Peyer's patch (tissue), 4 donors: ENCODE data around the gene CHST11. TPM values are rescaled to one million over a fixed set of nuclear protein-coding genes. Genes with fewer than 3 reads are reported as not detected.

ENCODE experiments used
- DNase-seq, 3 donors: peaks; one replicate each; pipeline ENCODE4 v3.0.0-alpha.2; 2017 to 2019
- H3K27ac ChIP-seq, 4 donors: fragments of 200-600 bp; sonication (generic); one replicate each; pipeline ENCODE4 v1.5.1; 2016 to 2019
- H3K27me3 ChIP-seq, 2 donors: fragments of 200-600 bp; sonication (generic); one replicate each; pipeline ENCODE4 v1.5.1; 2019
- H3K36me3 ChIP-seq, 3 donors: fragments of 200-600 bp; sonication (generic); one replicate each; pipeline ENCODE4 v1.5.1; 2016 to 2019
- H3K4me1 ChIP-seq, 4 donors: fragments of 200-600 bp; sonication (generic); one replicate each; pipeline ENCODE4 v1.5.1; 2016 to 2019
- H3K4me3 ChIP-seq, 4 donors: fragments of 200-600 bp; sonication (generic); 1 replicate in 3 of 4; 2 replicates in 1 of 4; pipeline ENCODE4 v1.5.1; 2016 to 2019; ENCODE audit warnings: mild to moderate bottlenecking in 1 of 4
- H3K9me3 ChIP-seq, 4 donors: fragments of 200-600 bp; sonication (generic); one replicate each; pipeline ENCODE4 v1.5.1; 2016 to 2019; ENCODE audit warnings: mild to moderate bottlenecking in 1 of 4
- POLR2A ChIP-seq, 2 donors: fragments of 450-650 bp; IDR thresholded peaks; one replicate each; pipeline ENCODE4 v1.5.1; 2017; ENCODE audit warnings: antibody characterized with exemption in 2 of 2, mild to moderate bottlenecking in 2 of 2, moderate library complexity in 2 of 2
- total RNA-seq, 4 donors: library from RNA; depleted of rRNA; stranded (reverse); fragments of >200 nt; gene quantifications; one replicate each; pipeline ENCODE4 v1.1.0, GENCODE V29; 2016
- TF ChIP-seq, protein P1 (sequence below), 6 experiments: fragments of 450-650 bp in 4 of 6; fragments of 200-600 bp in 2 of 6; sonication (generic) in 1 of 6; IDR thresholded peaks; one replicate each; pipeline ENCODE4 v1.5.1; 2017 to 2019; ENCODE audit warnings: antibody characterized with exemption in 6 of 6, mild to moderate bottlenecking in 3 of 6, moderate library complexity in 1 of 6

The CHST11 gene
- total RNA-seq, 4 donors from 2014 or later = 9.9 to 119 (median 15.6) TPM

DNA sequence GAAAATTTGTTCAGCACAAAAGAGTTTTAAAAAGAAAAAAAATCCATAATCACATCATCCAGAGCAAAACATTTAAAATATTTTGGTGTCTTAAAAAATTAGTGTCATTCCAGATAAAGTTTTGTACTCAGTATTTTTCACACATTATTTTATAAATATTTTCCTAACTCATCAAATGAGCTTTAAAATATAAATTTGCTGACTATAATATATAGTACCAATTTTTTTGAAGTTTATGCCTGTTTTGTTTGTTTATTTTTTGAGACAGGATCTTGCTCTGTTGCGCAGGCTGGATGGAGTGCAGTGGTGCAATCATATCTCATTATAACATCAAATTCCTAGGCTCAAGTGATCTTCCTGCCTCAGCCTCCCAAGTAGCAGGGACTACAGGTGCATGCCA lies 337.2 kb downstream of the CHST11 start:
- Histone ChIP-seq H3K27me3 (no peaks in the 10 kb centered on the region), H3K4me1 (no peaks in the 10 kb centered on the region)

DNA sequence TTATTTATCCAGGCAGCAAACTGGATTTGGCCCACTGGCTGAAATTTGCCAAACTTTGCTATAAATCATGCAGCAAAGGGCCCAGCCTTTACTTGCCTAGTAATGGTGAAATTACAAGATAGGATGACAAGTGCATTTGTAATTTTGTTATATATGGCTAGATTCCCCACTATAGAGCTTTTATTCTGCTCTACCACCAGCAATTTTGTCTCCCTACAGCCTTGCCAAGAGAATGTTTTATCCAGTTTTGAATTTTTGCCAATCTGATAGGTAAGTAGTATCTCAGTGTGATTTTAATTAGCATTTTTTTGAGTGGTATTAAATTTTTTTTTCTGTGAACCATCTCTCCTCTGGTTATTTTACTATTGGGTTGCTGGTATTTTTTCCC lies 339.7 kb downstream of the CHST11 start:
- TF ChIP-seq, protein P1, sequence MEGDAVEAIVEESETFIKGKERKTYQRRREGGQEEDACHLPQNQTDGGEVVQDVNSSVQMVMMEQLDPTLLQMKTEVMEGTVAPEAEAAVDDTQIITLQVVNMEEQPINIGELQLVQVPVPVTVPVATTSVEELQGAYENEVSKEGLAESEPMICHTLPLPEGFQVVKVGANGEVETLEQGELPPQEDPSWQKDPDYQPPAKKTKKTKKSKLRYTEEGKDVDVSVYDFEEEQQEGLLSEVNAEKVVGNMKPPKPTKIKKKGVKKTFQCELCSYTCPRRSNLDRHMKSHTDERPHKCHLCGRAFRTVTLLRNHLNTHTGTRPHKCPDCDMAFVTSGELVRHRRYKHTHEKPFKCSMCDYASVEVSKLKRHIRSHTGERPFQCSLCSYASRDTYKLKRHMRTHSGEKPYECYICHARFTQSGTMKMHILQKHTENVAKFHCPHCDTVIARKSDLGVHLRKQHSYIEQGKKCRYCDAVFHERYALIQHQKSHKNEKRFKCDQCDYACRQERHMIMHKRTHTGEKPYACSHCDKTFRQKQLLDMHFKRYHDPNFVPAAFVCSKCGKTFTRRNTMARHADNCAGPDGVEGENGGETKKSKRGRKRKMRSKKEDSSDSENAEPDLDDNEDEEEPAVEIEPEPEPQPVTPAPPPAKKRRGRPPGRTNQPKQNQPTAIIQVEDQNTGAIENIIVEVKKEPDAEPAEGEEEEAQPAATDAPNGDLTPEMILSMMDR (IDR thresholded peaks at IDR 0.05) = no peak
- no peak for TF ChIP-seq POLR2A (IDR thresholded peaks at IDR 0.05)
- H3K4me3 ChIP-seq = no peak overlapping the region
- H3K4me1 ChIP-seq = no peaks in the 10 kb centered on the region
- DNase-seq = no peak
- H3K9me3 ChIP-seq = no peaks in the 10 kb centered on the region
- no peak overlapping the region for H3K27ac ChIP-seq
- no peaks in the 10 kb centered on the region for H3K36me3 ChIP-seq
- no peaks in the 10 kb centered on the region for H3K27me3 ChIP-seq

More for the DNA sequence above, 337.2 kb downstream of the CHST11 start:
- Histone ChIP-seq H3K27ac (no peak overlapping the region), H3K9me3 (no peaks in the 10 kb centered on the region), H3K36me3 (no peaks in the 10 kb centered on the region), H3K4me3 (no peak overlapping the region)
- TF ChIP-seq POLR2A (IDR thresholded peaks at IDR 0.05) = no peak
- TF ChIP-seq, protein P1 (IDR thresholded peaks at IDR 0.05) = no peak
- no peak for DNase-seq

DNA sequence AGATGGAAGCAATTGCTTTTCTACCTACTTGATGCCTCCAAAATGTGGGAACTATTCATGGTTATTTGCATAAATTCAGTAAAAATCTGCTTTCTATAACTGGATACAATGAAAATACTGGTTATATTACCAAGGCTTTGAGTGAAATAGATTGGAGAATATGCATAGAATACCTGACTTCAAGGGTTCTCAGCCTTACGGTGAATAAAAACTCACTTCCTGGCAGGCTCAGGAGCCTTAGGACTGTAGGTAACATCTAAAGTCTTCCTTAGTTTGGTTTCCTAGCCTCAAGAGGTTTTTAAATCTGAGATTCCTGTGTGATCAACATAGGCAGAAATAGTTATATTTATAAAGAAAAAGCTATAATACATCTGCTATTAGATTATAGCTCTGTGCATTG lies 342.7 kb downstream of the CHST11 start:
- no peak overlapping the region for H3K4me3 ChIP-seq
- no peak for TF ChIP-seq POLR2A (IDR thresholded peaks at IDR 0.05)
- TF ChIP-seq, protein P1 (IDR thresholded peaks at IDR 0.05) = no peak
- no peak for DNase-seq

DNA sequence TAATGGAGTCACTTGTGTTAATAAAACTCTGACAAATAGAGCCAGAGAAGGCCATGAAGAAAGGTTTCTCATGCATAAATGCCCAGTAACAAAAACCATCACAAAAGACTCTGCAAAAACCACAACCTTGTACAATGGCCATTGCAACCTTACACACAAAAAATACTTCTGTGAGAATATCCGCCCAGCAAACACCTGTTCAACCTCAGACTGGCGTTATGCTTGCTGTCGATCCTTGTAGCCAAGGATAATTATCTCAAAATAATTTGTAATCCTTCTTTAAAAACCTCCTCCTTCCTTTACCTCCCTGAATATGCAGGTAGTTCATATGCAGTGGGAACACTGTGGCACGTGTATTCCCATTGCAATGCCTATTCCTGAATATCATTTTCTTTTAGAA lies 344.3 kb downstream of the CHST11 start:
- Histone ChIP-seq H3K27ac (no peak overlapping the region), H3K4me3 (no peak overlapping the region), H3K4me1 (no peaks in the 10 kb centered on the region), H3K9me3 (no peaks in the 10 kb centered on the region), H3K36me3 (no peaks in the 10 kb centered on the region), H3K27me3 (no peaks in the 10 kb centered on the region)
- TF ChIP-seq, protein P1 (IDR thresholded peaks at IDR 0.05) = no peak
- no peak for TF ChIP-seq POLR2A (IDR thresholded peaks at IDR 0.05)
- no peak for DNase-seq

More for the DNA sequence above, 342.7 kb downstream of the CHST11 start:
- H3K27ac ChIP-seq = no peak overlapping the region
- no peaks in the 10 kb centered on the region for H3K27me3 ChIP-seq
- no peaks in the 10 kb centered on the region for H3K9me3 ChIP-seq
- no peaks in the 10 kb centered on the region for H3K36me3 ChIP-seq
- H3K4me1 ChIP-seq = no peaks in the 10 kb centered on the region

DNA sequence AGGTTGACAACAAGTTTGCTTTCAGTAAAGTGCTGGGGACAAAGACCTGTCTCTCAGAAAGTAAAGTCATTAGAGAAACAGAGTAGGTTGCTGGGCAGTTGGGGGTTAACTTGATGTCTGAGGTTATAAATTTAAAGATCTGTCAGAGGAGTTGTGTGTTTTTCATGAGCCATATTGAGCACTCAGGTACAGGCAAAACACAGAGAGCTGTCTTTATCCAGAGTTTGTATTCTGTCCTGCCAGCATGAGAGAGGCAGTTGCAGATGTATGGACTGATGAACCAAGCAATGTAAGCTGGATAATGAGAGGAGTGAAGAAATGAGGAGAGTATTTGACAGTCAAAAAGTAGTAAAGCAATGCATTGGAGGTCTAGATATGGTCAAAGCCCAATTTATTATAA lies 344.7 kb downstream of the CHST11 start:
- Histone ChIP-seq H3K4me1 (no peaks in the 10 kb centered on the region), H3K4me3 (no peak overlapping the region), H3K27ac (no peak overlapping the region), H3K9me3 (no peaks in the 10 kb centered on the region), H3K27me3 (no peaks in the 10 kb centered on the region), H3K36me3 (no peaks in the 10 kb centered on the region)
- no peak for DNase-seq
- no peak for TF ChIP-seq POLR2A (IDR thresholded peaks at IDR 0.05)
- TF ChIP-seq, protein P1 (IDR thresholded peaks at IDR 0.05) = no peak

DNA sequence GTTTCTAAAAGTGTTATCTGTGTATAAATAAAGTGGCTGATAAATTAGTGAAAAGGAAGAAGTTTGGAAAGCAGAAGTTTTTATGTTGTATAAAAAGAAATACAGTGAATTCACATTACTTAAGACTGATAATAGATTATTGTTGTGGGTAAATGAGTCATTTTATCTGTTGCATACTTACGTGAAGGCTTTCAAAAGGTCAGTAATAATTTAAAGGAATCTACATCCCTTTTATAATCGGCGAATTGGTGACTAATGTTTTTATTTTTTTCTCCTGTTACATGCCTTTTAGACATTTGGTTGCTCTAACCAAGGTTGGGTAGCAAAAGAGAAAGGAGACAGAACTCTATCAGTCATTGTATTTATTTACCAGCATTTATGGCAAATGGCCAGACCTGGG lies 345.5 kb downstream of the CHST11 start:
- Histone ChIP-seq H3K4me3 (no peak overlapping the region), H3K9me3 (no peaks in the 10 kb centered on the region), H3K27ac (no peak overlapping the region), H3K36me3 (no peaks in the 10 kb centered on the region), H3K27me3 (no peaks in the 10 kb centered on the region), H3K4me1 (no peaks in the 10 kb centered on the region)
- DNase-seq = no peak
- TF ChIP-seq POLR2A (IDR thresholded peaks at IDR 0.05) = no peak
- TF ChIP-seq, protein P1 (IDR thresholded peaks at IDR 0.05) = no peak
